Caki2 (cell line): ENCODE data around the gene HLA-G. TPM values are rescaled to one million over a fixed set of nuclear protein-coding genes. Genes with fewer than 3 reads are reported as not detected.

Source experiments
- DNase-seq: peaks from one replicate; pipeline ENCODE4 v3.0.0-alpha.2; 2015; ENCODE audit warnings: low read depth
- in situ Hi-C: cut with HindIII; loops from 2 replicates; pipeline ENCODE4 v1.10.0; 2016; ENCODE audit warnings: low sequenced_read_pairs, low pct_unique_long_range_greater_than_20kb, mixed read lengths
- total RNA-seq: library from RNA; depleted of rRNA; stranded (reverse); fragments of >200 nt; shearing (Covaris generic); gene quantifications from 2 replicates; pipeline ENCODE4 v1.2.3, GENCODE V29; 2014; ENCODE audit warnings: low replicate concordance

Gene HLA-G
- total RNA-seq, 1 experiment from 2014 or later: not detected

- in situ Hi-C loops: no loop called here
- DNase-seq: no peak
These were observed 13.1 kb upstream of the HLA-G start for GRCh38 chr6:29814379-29815117.

- no peak for DNase-seq
- in situ Hi-C loops: no loop called here
These were observed 12.4 kb upstream of the HLA-G start for GRCh38 chr6:29815118-29815750.

- DNase-seq: no peak
- in situ Hi-C loops: no loop called here
These were observed 11.6 kb upstream of the HLA-G start for GRCh38 chr6:29816030-29816429.

- DNase-seq: no peak
- in situ Hi-C loops: no loop called here
These were observed 8.7 kb upstream of the HLA-G start for GRCh38 chr6:29818892-29819291.

- in situ Hi-C loops: no loop called here
- no peak for DNase-seq
These were observed 3.5 kb upstream of the HLA-G start for GRCh38 chr6:29824144-29824543.

- in situ Hi-C loops: no loop called here
- no peak for DNase-seq
These were observed 1.8 kb upstream of the HLA-G start for GRCh38 chr6:29825848-29826247.

- in situ Hi-C loops: no loop called here
- DNase-seq: no peak
These were observed 1.4 kb upstream of the HLA-G start for GRCh38 chr6:29826271-29826670.

- DNase-seq: no peak
- in situ Hi-C loops: no loop called here
These were observed 809 bp downstream of the HLA-G start for GRCh38 chr6:29828471-29828797.

- in situ Hi-C loops: no loop called here
- DNase-seq: no peak
These were observed 2.1 kb downstream of the HLA-G start for GRCh38 chr6:29829766-29830165.

GRCh38 chr6:29830409-29830808, 2.8 kb downstream of the HLA-G start:
- in situ Hi-C loops: no loop called here
- DNase-seq: no peak

- DNase-seq: no peak
- in situ Hi-C loops: no loop called here
These were observed 4.2 kb downstream of the HLA-G start for GRCh38 chr6:29831776-29832175.

- peak; percentile 30 for DNase-seq
- in situ Hi-C loops: no loop called here
These were observed 7.2 kb downstream of the HLA-G start for GRCh38 chr6:29834564-29835436.

GRCh38 chr6:29839917-29840316, 12.3 kb downstream of the HLA-G start:
- in situ Hi-C loops: no loop called here
- no peak for DNase-seq

GRCh38 chr6:29841030-29841429, 13.4 kb downstream of the HLA-G start:
- DNase-seq: no peak
- in situ Hi-C loops: no loop called here

- peak; percentile 85 for DNase-seq
- in situ Hi-C loops: no loop called here
These were observed 17.9 kb downstream of the HLA-G start for GRCh38 chr6:29845405-29846006.

- in situ Hi-C loops: no loop called here
- DNase-seq: peak; percentile 81
These were observed 20.4 kb downstream of the HLA-G start for GRCh38 chr6:29847871-29848630.

GRCh38 chr6:29850011-29850553, 22.5 kb downstream of the HLA-G start:
- in situ Hi-C loops: no loop called here
- peak; percentile 14 for DNase-seq

GRCh38 chr6:29851190-29851589, 23.6 kb downstream of the HLA-G start:
- in situ Hi-C loops: no loop called here
- no peak for DNase-seq
